ENCODE results near the gene IRX1. TPM values are rescaled to one million over a fixed set of nuclear protein-coding genes. Genes with fewer than 3 reads are reported as not detected.

Gene IRX1
- total RNA-seq, 1 experiment from 2014 or later = 4.1 TPM

DNA sequence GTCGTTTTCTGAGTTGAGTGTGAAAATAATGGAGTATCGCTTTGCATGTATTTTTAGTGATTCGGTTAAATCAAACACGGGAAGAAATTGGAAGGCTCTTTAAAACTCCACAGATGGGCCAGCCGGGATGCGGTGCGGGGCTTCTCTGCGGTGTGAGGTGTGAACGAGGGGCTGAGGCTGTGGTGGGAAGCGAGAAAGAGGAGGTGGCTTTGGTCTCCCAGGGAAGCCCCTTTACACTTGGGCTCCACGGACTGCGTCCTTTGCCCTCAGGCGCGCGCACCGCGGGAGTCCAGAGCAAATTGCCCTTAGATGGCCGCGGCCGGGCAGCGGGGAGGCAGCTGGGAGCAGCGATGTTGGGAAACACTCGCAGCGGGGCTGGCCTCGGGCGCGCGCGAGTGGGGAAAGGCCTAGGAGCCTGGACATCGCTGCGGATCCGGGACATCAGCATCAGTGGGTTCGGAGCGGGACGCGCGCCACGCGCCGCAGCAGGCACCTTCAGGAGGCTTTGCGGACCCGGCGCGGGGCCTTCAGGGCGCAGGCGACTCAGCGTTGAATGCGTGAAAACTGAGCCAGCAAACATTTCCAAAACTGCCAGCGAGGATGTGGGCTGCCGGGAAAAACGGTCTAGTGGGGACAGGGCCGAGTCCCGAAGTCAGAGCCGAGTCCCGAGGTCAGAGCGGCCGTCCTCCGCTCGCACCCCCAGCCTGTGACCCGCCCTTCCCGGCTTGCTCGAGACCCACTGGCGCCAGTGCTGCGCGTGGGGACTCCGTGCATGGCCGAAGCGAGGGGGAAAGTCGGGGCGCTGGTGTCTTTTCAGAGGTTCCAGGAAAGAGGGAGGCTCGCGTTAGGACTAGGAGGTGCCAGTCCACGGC is 6.5 kb downstream of the IRX1 start:
- H2BK15ac ChIP-seq (ENCODE audit: low read depth, low read length) = no peak overlapping the region
- no peak overlapping the region for H3K27ac ChIP-seq (ENCODE audit: insufficient read length, low read depth, low read length)
- no peak overlapping the region for H3K4ac ChIP-seq (ENCODE audit: low read depth, low read length)
- peaks cover 98% of the 10 kb centered on the region for H3K27me3 Mint-ChIP-seq (ENCODE audit: low read depth)
- no peak overlapping the region for H3K14ac ChIP-seq (ENCODE audit: insufficient read depth, low read length)
- no peaks in the 10 kb centered on the region for H3K79me1 ChIP-seq (ENCODE audit: insufficient read depth, low read depth, low read length, poor library complexity, severe bottlenecking)
- peaks cover 36 to 41% of the 10 kb centered on the region in 2 experiments for H3K4me1 Mint-ChIP-seq
- peak overlapping the region; percentile 52 to 71 for H3K4me3 Mint-ChIP-seq
- H3K27me3 ChIP-seq (ENCODE audit: insufficient read depth, low read length) = peaks cover 74% of the 10 kb centered on the region
- DNase-seq = no peak
- no peak overlapping the region for H2BK5ac ChIP-seq (ENCODE audit: insufficient read length, low read length)
- H2BK20ac ChIP-seq (ENCODE audit: low read depth, low read length, poor library complexity, severe bottlenecking) = no peak overlapping the region
- peak overlapping the region; percentile 27 for H3K4me2 ChIP-seq (ENCODE audit: insufficient read depth, insufficient read length, low read length)
- H3T11ph ChIP-seq (ENCODE audit: low read length) = no peak overlapping the region
- H4K91ac ChIP-seq (ENCODE audit: insufficient read length, low read depth, low read length) = no peak overlapping the region
- H4K20me1 ChIP-seq (ENCODE audit: control insufficient read depth, insufficient read depth, insufficient read length) = no peaks in the 10 kb centered on the region
- H2AK5ac ChIP-seq (ENCODE audit: insufficient read length, low read length) = no peak overlapping the region
- no peaks in the 10 kb centered on the region for H3K79me2 ChIP-seq (ENCODE audit: insufficient read depth, low read length)
- H3K9ac ChIP-seq (ENCODE audit: extremely low read depth, insufficient read length, low read length) = no peak overlapping the region
- peaks cover 0 to 7% of the 10 kb centered on the region in 2 experiments; a peak in 3 of 5 replicates for H3K9me3 Mint-ChIP-seq
- TF ChIP-seq, protein P1, sequence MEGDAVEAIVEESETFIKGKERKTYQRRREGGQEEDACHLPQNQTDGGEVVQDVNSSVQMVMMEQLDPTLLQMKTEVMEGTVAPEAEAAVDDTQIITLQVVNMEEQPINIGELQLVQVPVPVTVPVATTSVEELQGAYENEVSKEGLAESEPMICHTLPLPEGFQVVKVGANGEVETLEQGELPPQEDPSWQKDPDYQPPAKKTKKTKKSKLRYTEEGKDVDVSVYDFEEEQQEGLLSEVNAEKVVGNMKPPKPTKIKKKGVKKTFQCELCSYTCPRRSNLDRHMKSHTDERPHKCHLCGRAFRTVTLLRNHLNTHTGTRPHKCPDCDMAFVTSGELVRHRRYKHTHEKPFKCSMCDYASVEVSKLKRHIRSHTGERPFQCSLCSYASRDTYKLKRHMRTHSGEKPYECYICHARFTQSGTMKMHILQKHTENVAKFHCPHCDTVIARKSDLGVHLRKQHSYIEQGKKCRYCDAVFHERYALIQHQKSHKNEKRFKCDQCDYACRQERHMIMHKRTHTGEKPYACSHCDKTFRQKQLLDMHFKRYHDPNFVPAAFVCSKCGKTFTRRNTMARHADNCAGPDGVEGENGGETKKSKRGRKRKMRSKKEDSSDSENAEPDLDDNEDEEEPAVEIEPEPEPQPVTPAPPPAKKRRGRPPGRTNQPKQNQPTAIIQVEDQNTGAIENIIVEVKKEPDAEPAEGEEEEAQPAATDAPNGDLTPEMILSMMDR (conservative IDR thresholded peaks at IDR 0.05) = no peak
- peaks cover 17% of the 10 kb centered on the region for H3K23me2 ChIP-seq (ENCODE audit: insufficient read length, low read depth, low read length, poor library complexity, severe bottlenecking)
- H3K4me1 ChIP-seq (ENCODE audit: insufficient read depth, low read length) = no peaks in the 10 kb centered on the region
- H3K56ac ChIP-seq (ENCODE audit: insufficient read length, low read depth, low read length) = no peak overlapping the region
- H3K36me3 Mint-ChIP-seq (ENCODE audit: insufficient read depth in 1 of 3, low read depth in 3 of 3) = no peaks in the 10 kb centered on the region; a peak in 1 of 7 replicates
- H3K18ac ChIP-seq (ENCODE audit: insufficient read length, low read depth, low read length) = no peak overlapping the region
- H3K9me3 ChIP-seq (ENCODE audit: control insufficient read depth, low read depth, low read length) = no peaks in the 10 kb centered on the region
- no CpG with 5 or more reads among the region's 73 CpGs for WGBS (ENCODE audit: extremely low coverage, insufficient read length, low lambda C conversion rate)
- no peak overlapping the region for H3K27ac Mint-ChIP-seq
- H3K23ac ChIP-seq (ENCODE audit: insufficient read length, low read depth, low read length) = no peak overlapping the region
- H2BK12ac ChIP-seq (ENCODE audit: insufficient read length, low read depth, low read length) = no peak overlapping the region
- no peak overlapping the region for H2AFZ ChIP-seq (ENCODE audit: low read length)
- H2BK120ac ChIP-seq (ENCODE audit: low read depth, low read length, poor library complexity, severe bottlenecking) = no peak overlapping the region
- H4K5ac ChIP-seq (ENCODE audit: insufficient read length, low read depth, low read length) = no peak overlapping the region
- H4K8ac ChIP-seq (replicated peaks; ENCODE audit: insufficient read length, low read depth, low read length) = no peak overlapping the region

Measured in H9 (cell line).